ENCODE data around the gene HRH1. TPM values are rescaled to one million over a fixed set of nuclear protein-coding genes. Genes with fewer than 3 reads are reported as not detected.
"Not testable (repeated sequence)": the region's sequence is repeated elsewhere in the genome, so short reads cannot be mapped to it uniquely, and the experiment has no call there.

HRH1 gene
- total RNA-seq, 3 donors from 2014 or later = 2.3 to 6.5 (median 3.6) TPM

- ATAC-seq; DNase-seq; H3K4me3 Mint-ChIP-seq; H3K4me1 Mint-ChIP-seq (ENCODE audit: low read depth); H3K27me3 Mint-ChIP-seq (ENCODE audit: low read depth); H3K9me3 Mint-ChIP-seq; H3K36me3 Mint-ChIP-seq (ENCODE audit: insufficient read depth): not testable (repeated sequence)
These were observed 63.1 kb downstream of the HRH1 start for GRCh38 chr3:11217370-11217769.

GRCh38 chr3:11220230-11220629, 65.9 kb downstream of the HRH1 start:
- H3K4me1 Mint-ChIP-seq (ENCODE audit: low read depth) = no peaks in the 10 kb centered on the region
- H3K27me3 Mint-ChIP-seq (ENCODE audit: low read depth) = no peaks in the 10 kb centered on the region
- no peaks in the 10 kb centered on the region for H3K36me3 Mint-ChIP-seq (ENCODE audit: insufficient read depth)
- no peaks in the 10 kb centered on the region for H3K9me3 Mint-ChIP-seq
- no peak for DNase-seq
- ATAC-seq = no peak
- H3K4me3 Mint-ChIP-seq = no peak overlapping the region

GRCh38 chr3:11221818-11222415, 67.6 kb downstream of the HRH1 start:
- no peaks in the 10 kb centered on the region for H3K27me3 Mint-ChIP-seq (ENCODE audit: low read depth)
- no peaks in the 10 kb centered on the region for H3K36me3 Mint-ChIP-seq (ENCODE audit: insufficient read depth)
- no peak for ATAC-seq
- no peak overlapping the region for H3K4me3 Mint-ChIP-seq
- no peak for DNase-seq
- H3K4me1 Mint-ChIP-seq (ENCODE audit: low read depth) = peaks cover 3% of the 10 kb centered on the region
- H3K9me3 Mint-ChIP-seq = no peaks in the 10 kb centered on the region

GRCh38 chr3:11224010-11224409, 69.7 kb downstream of the HRH1 start:
- H3K4me3 Mint-ChIP-seq = no peak overlapping the region
- H3K4me1 Mint-ChIP-seq (ENCODE audit: low read depth) = peaks cover 7% of the 10 kb centered on the region
- H3K36me3 Mint-ChIP-seq (ENCODE audit: insufficient read depth) = no peaks in the 10 kb centered on the region
- no peaks in the 10 kb centered on the region for H3K9me3 Mint-ChIP-seq
- ATAC-seq (no peak), DNase-seq (no peak)
- H3K27me3 Mint-ChIP-seq (ENCODE audit: low read depth) = no peaks in the 10 kb centered on the region

GRCh38 chr3:11224870-11225229, 70.6 kb downstream of the HRH1 start:
- H3K9me3 Mint-ChIP-seq = no peaks in the 10 kb centered on the region
- no peak for ATAC-seq

GRCh38 chr3:11226042-11226370, 71.7 kb downstream of the HRH1 start:
- Mint-ChIP-seq H3K27me3 (ENCODE audit: low read depth) (no peaks in the 10 kb centered on the region), H3K4me1 (ENCODE audit: low read depth) (peaks cover 7% of the 10 kb centered on the region), H3K36me3 (ENCODE audit: insufficient read depth) (no peaks in the 10 kb centered on the region), H3K4me3 (no peak overlapping the region), H3K9me3 (no peaks in the 10 kb centered on the region)
- DNase-seq = no peak
- ATAC-seq = no peak

More at GRCh38 chr3:11224870-11225229, 70.6 kb downstream of the HRH1 start:
- H3K27me3 Mint-ChIP-seq (ENCODE audit: low read depth) = no peaks in the 10 kb centered on the region
- H3K36me3 Mint-ChIP-seq (ENCODE audit: insufficient read depth) = no peaks in the 10 kb centered on the region
- no peak for DNase-seq
- peaks cover 7% of the 10 kb centered on the region for H3K4me1 Mint-ChIP-seq (ENCODE audit: low read depth)
- no peak overlapping the region for H3K4me3 Mint-ChIP-seq

GRCh38 chr3:11228041-11228440, 73.7 kb downstream of the HRH1 start:
- ATAC-seq = no peak
- no peaks in the 10 kb centered on the region for H3K36me3 Mint-ChIP-seq (ENCODE audit: insufficient read depth)
- peaks cover 4% of the 10 kb centered on the region for H3K27me3 Mint-ChIP-seq (ENCODE audit: low read depth)
- no peak overlapping the region for H3K4me3 Mint-ChIP-seq
- no peaks in the 10 kb centered on the region for H3K9me3 Mint-ChIP-seq
- H3K4me1 Mint-ChIP-seq (ENCODE audit: low read depth) = peaks cover 7% of the 10 kb centered on the region
- no peak for DNase-seq

GRCh38 chr3:11230125-11230524, 75.8 kb downstream of the HRH1 start:
- ATAC-seq = no peak
- no peak overlapping the region for H3K4me3 Mint-ChIP-seq
- no peaks in the 10 kb centered on the region for H3K9me3 Mint-ChIP-seq
- no peaks in the 10 kb centered on the region for H3K36me3 Mint-ChIP-seq (ENCODE audit: insufficient read depth)
- no peak for DNase-seq
- H3K4me1 Mint-ChIP-seq (ENCODE audit: low read depth) = peaks cover 7% of the 10 kb centered on the region
- peaks cover 15% of the 10 kb centered on the region for H3K27me3 Mint-ChIP-seq (ENCODE audit: low read depth)

GRCh38 chr3:11230832-11231231, 76.5 kb downstream of the HRH1 start:
- no peaks in the 10 kb centered on the region for H3K36me3 Mint-ChIP-seq (ENCODE audit: insufficient read depth)
- no peaks in the 10 kb centered on the region for H3K9me3 Mint-ChIP-seq
- no peak overlapping the region for H3K4me3 Mint-ChIP-seq
- peaks cover 16% of the 10 kb centered on the region for H3K27me3 Mint-ChIP-seq (ENCODE audit: low read depth)
- H3K4me1 Mint-ChIP-seq (ENCODE audit: low read depth) = peaks cover 6% of the 10 kb centered on the region
- no peak for DNase-seq
- no peak for ATAC-seq

GRCh38 chr3:11235385-11235784, 81.1 kb downstream of the HRH1 start:
- Mint-ChIP-seq H3K36me3 (ENCODE audit: insufficient read depth) (no peaks in the 10 kb centered on the region), H3K27me3 (ENCODE audit: low read depth) (peaks cover 18% of the 10 kb centered on the region), H3K4me1 (ENCODE audit: low read depth) (peaks cover 27% of the 10 kb centered on the region), H3K9me3 (peaks cover 4% of the 10 kb centered on the region), H3K4me3 (no peak overlapping the region)
- no peak for DNase-seq
- ATAC-seq = no peak

- no peaks in the 10 kb centered on the region for H3K36me3 Mint-ChIP-seq (ENCODE audit: insufficient read depth)
- ATAC-seq = no peak
- peaks cover 34% of the 10 kb centered on the region for H3K4me1 Mint-ChIP-seq (ENCODE audit: low read depth)
- H3K9me3 Mint-ChIP-seq = peaks cover 4% of the 10 kb centered on the region
- H3K4me3 Mint-ChIP-seq = no peak overlapping the region
- DNase-seq = peak; percentile 83
- H3K27me3 Mint-ChIP-seq (ENCODE audit: low read depth) = peaks cover 14% of the 10 kb centered on the region
These were observed 82.5 kb downstream of the HRH1 start for GRCh38 chr3:11236588-11237461.

GRCh38 chr3:11238060-11238459, 83.8 kb downstream of the HRH1 start:
- H3K4me3 Mint-ChIP-seq = peak overlapping the region; percentile 54
- DNase-seq = no peak
- H3K4me1 Mint-ChIP-seq (ENCODE audit: low read depth) = peaks cover 34% of the 10 kb centered on the region
- H3K9me3 Mint-ChIP-seq = peaks cover 4% of the 10 kb centered on the region
- no peaks in the 10 kb centered on the region for H3K36me3 Mint-ChIP-seq (ENCODE audit: insufficient read depth)
- ATAC-seq = peak; percentile 53 to 57
- H3K27me3 Mint-ChIP-seq (ENCODE audit: low read depth) = peaks cover 14% of the 10 kb centered on the region

- peaks cover 14% of the 10 kb centered on the region for H3K27me3 Mint-ChIP-seq (ENCODE audit: low read depth)
- peaks cover 34% of the 10 kb centered on the region for H3K4me1 Mint-ChIP-seq (ENCODE audit: low read depth)
- no peaks in the 10 kb centered on the region for H3K36me3 Mint-ChIP-seq (ENCODE audit: insufficient read depth)
- H3K4me3 Mint-ChIP-seq = peak overlapping the region; percentile 54
- DNase-seq (no peak), ATAC-seq (peak; percentile 63 to 72)
- H3K9me3 Mint-ChIP-seq = peaks cover 4% of the 10 kb centered on the region
These were observed 84.6 kb downstream of the HRH1 start for GRCh38 chr3:11238880-11239279.

GRCh38 chr3:11239796-11240195, 85.5 kb downstream of the HRH1 start:
- peaks cover 4% of the 10 kb centered on the region for H3K9me3 Mint-ChIP-seq
- no peak for ATAC-seq
- H3K4me3 Mint-ChIP-seq = no peak overlapping the region
- H3K27me3 Mint-ChIP-seq (ENCODE audit: low read depth) = peaks cover 8% of the 10 kb centered on the region
- no peaks in the 10 kb centered on the region for H3K36me3 Mint-ChIP-seq (ENCODE audit: insufficient read depth)
- H3K4me1 Mint-ChIP-seq (ENCODE audit: low read depth) = peaks cover 34% of the 10 kb centered on the region
- no peak for DNase-seq

GRCh38 chr3:11240496-11240895, 86.2 kb downstream of the HRH1 start:
- DNase-seq (no peak), ATAC-seq (peak; percentile 49 to 65)
- no peaks in the 10 kb centered on the region for H3K36me3 Mint-ChIP-seq (ENCODE audit: insufficient read depth)
- H3K4me3 Mint-ChIP-seq = peak overlapping the region; percentile 17
- H3K4me1 Mint-ChIP-seq (ENCODE audit: low read depth) = peaks cover 34% of the 10 kb centered on the region
- H3K9me3 Mint-ChIP-seq = peaks cover 4% of the 10 kb centered on the region
- peaks cover 5% of the 10 kb centered on the region for H3K27me3 Mint-ChIP-seq (ENCODE audit: low read depth)

Data from activated T-cell treated with anti-CD3 and anti-CD28 coated beads, Interleukin-2, amount 50 U/mL, for 4 hours (primary cell).